ENCODE results near the gene EPS8L1. TPM values are rescaled to one million over a fixed set of nuclear protein-coding genes. Genes with fewer than 3 reads are reported as not detected.

EPS8L1 gene
- total and polyA plus RNA-seq, 8 donors: 5.3 to 37.5 (median 14.3) TPM

GRCh38 chr19:55091126-55091910 lies 15.6 kb downstream of the EPS8L1 start:
- intact Hi-C loops (cut with DNase I): no loop called here
- H3K27ac ChIP-seq: no peak overlapping the region
- peaks cover 0 to 57% of the 10 kb centered on the region in 2 donors for H3K36me3 ChIP-seq
- peaks cover 5 to 21% of the 10 kb centered on the region in 2 donors for H3K27me3 ChIP-seq
- H3K9me3 ChIP-seq: no peaks in the 10 kb centered on the region
- ATAC-seq: no peak
- peaks cover 11 to 25% of the 10 kb centered on the region in 2 donors for H3K4me1 ChIP-seq
- TF ChIP-seq CTCF (IDR thresholded peaks at IDR 0.05): no peak
- DNase-seq: no peak
- no peak overlapping the region for H3K4me3 ChIP-seq

GRCh38 chr19:55091955-55092354 lies 16.3 kb downstream of the EPS8L1 start:
- no peak for TF ChIP-seq CTCF (IDR thresholded peaks at IDR 0.05)
- Histone ChIP-seq H3K36me3 (peaks cover 0 to 59% of the 10 kb centered on the region in 2 donors), H3K27ac (no peak overlapping the region), H3K4me3 (no peak overlapping the region), H3K27me3 (peaks cover 0 to 15% of the 10 kb centered on the region in 2 donors), H3K4me1 (peaks cover 11 to 19% of the 10 kb centered on the region in 2 donors), H3K9me3 (no peaks in the 10 kb centered on the region)
- ATAC-seq (no peak), DNase-seq (peak in 1 of 4 donors; percentile 79)
- intact Hi-C loops (cut with DNase I): no loop called here

- no peak for TF ChIP-seq CTCF (IDR thresholded peaks at IDR 0.05)
- no peak overlapping the region for H3K27ac ChIP-seq
- peaks cover 0 to 60% of the 10 kb centered on the region in 2 donors for H3K36me3 ChIP-seq
- no peaks in the 10 kb centered on the region for H3K9me3 ChIP-seq
- H3K4me3 ChIP-seq: no peak overlapping the region
- ATAC-seq: no peak
- H3K4me1 ChIP-seq: peaks cover 5 to 12% of the 10 kb centered on the region in 2 donors
- no peak for DNase-seq
- intact Hi-C loops (cut with DNase I): no loop called here
- peaks cover 0 to 7% of the 10 kb centered on the region in 2 donors for H3K27me3 ChIP-seq
These were observed 17.0 kb downstream of the EPS8L1 start for GRCh38 chr19:55092423-55093318.

GRCh38 chr19:55094456-55095259 lies 19.0 kb downstream of the EPS8L1 start:
- Histone ChIP-seq H3K4me3 (no peak overlapping the region), H3K27me3 (no peaks in the 10 kb centered on the region), H3K9me3 (no peaks in the 10 kb centered on the region), H3K4me1 (peaks cover 0 to 8% of the 10 kb centered on the region in 2 donors), H3K27ac (no peak overlapping the region), H3K36me3 (peaks cover 0 to 80% of the 10 kb centered on the region in 2 donors)
- no peak for TF ChIP-seq CTCF (IDR thresholded peaks at IDR 0.05)
- no peak for ATAC-seq
- intact Hi-C loops (cut with DNase I): no loop called here
- peak in 1 of 4 donors; percentile 73 for DNase-seq
